ENCODE results near the gene C1QTNF1.

C1QTNF1 gene

DNA sequence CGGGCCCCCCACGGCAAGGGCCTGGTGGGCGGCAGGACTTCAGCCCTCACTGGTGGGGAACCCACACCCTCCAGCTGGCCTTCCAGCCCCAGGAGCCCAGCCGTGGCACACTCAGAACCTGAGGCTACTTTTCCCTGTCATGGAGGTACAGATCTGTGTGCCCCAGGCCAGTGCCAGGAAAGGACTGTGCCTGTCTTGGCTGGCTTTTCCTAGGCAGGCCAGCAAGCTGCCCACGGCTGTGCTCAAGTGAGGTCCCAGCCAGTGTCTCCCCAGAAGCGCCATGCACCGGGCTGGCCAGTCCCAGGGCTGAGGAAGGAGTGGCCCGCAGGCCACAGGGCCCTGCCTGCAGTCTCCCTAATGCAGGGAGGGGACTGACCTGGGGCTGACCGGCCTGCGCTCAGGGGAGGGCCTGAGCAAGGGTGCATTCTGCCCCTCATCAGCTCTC, 67.3 kb downstream of the C1QTNF1 start:
- H3K4me3 ChIP-seq (ENCODE audit: low read depth, low read length) = no peak overlapping the region
- TF ChIP-seq, protein P1, sequence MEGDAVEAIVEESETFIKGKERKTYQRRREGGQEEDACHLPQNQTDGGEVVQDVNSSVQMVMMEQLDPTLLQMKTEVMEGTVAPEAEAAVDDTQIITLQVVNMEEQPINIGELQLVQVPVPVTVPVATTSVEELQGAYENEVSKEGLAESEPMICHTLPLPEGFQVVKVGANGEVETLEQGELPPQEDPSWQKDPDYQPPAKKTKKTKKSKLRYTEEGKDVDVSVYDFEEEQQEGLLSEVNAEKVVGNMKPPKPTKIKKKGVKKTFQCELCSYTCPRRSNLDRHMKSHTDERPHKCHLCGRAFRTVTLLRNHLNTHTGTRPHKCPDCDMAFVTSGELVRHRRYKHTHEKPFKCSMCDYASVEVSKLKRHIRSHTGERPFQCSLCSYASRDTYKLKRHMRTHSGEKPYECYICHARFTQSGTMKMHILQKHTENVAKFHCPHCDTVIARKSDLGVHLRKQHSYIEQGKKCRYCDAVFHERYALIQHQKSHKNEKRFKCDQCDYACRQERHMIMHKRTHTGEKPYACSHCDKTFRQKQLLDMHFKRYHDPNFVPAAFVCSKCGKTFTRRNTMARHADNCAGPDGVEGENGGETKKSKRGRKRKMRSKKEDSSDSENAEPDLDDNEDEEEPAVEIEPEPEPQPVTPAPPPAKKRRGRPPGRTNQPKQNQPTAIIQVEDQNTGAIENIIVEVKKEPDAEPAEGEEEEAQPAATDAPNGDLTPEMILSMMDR (IDR thresholded peaks at IDR 0.05; ENCODE audit: insufficient read depth, low read depth, low read length, missing control alignments) = no peak
- no peak for DNase-seq (ENCODE audit: low read depth)

DNA sequence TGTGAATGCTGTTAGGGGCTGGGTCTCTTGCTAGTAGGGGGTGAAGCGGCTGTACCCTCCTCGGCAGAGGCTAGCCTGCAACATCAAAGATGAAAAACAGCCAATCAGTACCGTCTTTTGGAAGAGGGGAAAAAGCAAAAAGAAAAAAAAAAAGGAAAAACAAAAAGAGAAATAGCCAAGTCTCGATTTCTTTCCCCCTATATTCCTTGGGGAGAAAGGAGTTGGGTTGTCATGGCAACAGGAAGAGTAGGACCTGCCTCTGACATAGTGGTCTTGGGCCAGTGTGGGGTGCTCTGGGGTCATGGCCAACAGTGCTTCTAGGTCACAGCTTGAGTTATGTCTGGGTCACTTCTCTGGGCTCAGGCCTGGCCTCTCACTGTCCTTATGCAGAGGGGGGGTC, 68.6 kb downstream of the C1QTNF1 start:
- no peak overlapping the region for H3K4me3 ChIP-seq (ENCODE audit: low read depth, low read length)
- TF ChIP-seq, protein P1 (IDR thresholded peaks at IDR 0.05; ENCODE audit: insufficient read depth, low read depth, low read length, missing control alignments) = no peak
- no peak for DNase-seq (ENCODE audit: low read depth)

DNA sequence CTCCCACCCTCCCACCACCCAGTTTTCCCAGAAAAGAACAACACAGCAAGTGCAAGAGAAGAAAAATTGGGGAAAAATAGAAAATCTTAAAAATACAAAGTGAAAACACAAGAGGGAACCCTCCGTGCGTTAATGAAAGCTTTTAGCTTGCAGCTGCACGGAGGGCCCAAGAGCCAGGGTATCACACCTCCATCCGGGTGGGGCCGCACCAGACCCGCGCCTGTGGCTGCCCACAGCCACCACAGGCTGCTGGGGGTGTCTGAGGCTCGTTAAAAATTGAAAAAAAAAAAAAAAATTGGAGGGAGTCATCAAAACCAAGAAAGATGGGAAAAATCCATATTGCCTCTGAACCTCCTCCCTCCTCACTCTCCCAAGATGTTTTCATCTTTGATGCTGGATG, 69.3 kb downstream of the C1QTNF1 start:
- TF ChIP-seq, protein P1 (IDR thresholded peaks at IDR 0.05; ENCODE audit: insufficient read depth, low read depth, low read length, missing control alignments) = no peak
- H3K4me3 ChIP-seq (ENCODE audit: low read depth, low read length) = no peak overlapping the region
- no peak for DNase-seq (ENCODE audit: low read depth)

DNA sequence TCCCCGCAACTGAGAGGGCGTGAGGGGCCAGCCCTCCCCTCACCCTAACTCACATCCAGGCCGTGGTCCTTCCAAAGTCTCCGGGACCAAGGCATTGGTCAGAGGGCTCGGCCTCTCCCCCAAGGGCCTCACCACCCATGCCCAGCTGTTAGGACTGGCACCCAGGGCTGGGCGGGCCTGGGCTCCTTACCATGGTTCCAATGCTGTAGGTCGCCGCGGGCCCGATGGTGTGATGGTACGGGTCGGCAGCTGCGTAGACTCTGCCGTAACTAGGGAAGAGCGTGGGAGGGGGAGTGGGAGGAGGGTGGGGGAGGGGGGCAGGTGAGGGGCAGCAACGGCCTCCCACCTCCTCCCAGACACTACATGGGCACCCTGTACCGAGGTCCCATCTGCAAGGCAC, 70.3 kb downstream of the C1QTNF1 start:
- H3K4me3 ChIP-seq (ENCODE audit: low read depth, low read length) = no peak overlapping the region
- no peak for DNase-seq (ENCODE audit: low read depth)
- TF ChIP-seq, protein P1 (IDR thresholded peaks at IDR 0.05; ENCODE audit: insufficient read depth, low read depth, low read length, missing control alignments) = no peak

DNA sequence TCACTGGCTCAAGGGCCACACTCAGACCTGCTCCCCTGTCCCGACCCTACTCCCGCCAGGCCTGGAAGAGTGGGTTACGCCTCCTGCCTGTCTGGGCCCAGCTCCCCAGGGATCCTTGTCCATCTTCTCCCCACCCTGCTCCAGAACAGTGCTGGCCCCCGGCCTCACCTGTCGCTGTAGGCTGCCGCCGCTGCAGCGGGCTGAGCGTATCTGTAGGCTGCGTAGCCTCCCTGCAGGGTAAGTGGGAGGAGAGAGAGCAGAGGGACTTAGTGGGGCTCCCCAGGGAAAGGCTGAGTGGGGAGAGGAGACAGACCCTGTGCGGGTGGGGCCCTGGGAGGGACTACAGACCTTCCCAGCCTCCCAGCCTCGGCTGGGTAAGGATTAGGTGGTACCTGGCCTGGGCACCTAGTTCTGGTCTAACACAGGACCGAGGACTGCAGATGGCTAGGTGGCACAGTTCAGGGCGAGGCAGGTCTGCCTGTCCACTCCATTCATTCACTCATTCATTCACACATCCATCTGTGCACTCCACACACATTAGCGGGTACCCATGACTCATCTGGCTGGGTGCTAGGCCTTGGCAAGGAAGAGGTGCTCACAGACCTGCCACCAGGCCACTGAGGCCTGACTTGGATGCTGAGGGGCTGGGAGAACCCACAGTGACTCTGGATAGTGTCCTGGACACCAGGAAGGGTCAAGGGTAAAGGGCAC, 71.5 kb downstream of the C1QTNF1 start:
- DNase-seq (ENCODE audit: low read depth) = no peak
- TF ChIP-seq, protein P1 (IDR thresholded peaks at IDR 0.05; ENCODE audit: insufficient read depth, low read depth, low read length, missing control alignments) = no peak
- H3K4me3 ChIP-seq (ENCODE audit: low read depth, low read length) = no peak overlapping the region

DNA sequence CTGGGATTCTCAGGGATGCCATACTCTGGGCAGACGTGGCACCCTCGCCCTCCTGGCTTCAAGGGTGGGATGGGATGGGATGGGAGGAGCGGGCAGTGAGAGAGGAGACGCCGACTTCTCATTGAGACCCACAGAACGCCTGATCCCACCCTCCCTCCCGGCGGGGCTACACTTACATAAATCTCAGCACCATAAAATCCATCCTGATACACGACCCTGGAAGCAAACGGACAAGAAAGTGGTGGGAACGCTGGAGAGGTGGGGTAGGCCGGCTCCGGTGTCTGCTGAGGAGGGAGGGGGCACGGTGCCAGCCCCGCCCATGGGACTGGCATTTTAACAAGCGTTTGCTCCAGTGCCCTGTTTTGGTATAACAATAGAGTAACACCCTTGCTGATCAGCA, 72.5 kb downstream of the C1QTNF1 start:
- H3K4me3 ChIP-seq (ENCODE audit: low read depth, low read length) = no peak overlapping the region
- DNase-seq (ENCODE audit: low read depth) = no peak
- TF ChIP-seq, protein P1 (IDR thresholded peaks at IDR 0.05; ENCODE audit: insufficient read depth, low read depth, low read length, missing control alignments) = no peak

All from GM12865 (cell line).